Ovary (tissue), 3 donors: ENCODE data around the gene MMD.

ENCODE experiments used
- POLR2A ChIP-seq: fragments of 450-650 bp; IDR thresholded peaks from one replicate; pipeline ENCODE4 v1.6.1; 2017; ENCODE audit warnings: antibody characterized with exemption, mild to moderate bottlenecking, moderate library complexity
- TF ChIP-seq, protein P1 (sequence below), 3 donors: fragments of 450-650 bp in 2 of 3; fragments of 200-600 bp in 1 of 3; IDR thresholded peaks; one replicate each; pipeline versions ENCODE4 v1.5.1 to v1.8.0; 2016 to 2022; ENCODE audit warnings: antibody characterized with exemption in 3 of 3, mild to moderate bottlenecking in 1 of 3
- donor health status: DM: no; HTN: no; CAD: no.

DNA sequence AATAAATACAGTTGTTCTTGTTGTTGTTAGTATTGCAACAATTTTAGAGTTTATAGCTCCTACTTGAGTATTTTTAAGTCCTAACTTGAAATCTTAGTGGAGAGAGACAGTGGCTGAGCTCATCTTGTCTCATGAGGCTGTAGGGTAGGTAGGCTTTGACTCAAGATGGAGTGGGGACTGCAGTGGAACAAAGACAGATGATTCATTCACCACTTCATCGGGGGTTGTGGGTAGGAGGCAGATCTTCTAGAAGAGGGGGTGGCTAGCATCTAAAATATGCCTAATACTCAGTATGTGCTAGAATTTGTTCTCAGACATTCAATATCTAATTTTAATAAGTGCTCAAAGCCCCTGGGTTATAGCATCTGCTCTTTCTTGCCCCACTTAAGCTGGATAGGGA lies 13.1 kb upstream of the MMD start:
- TF ChIP-seq, protein P1, sequence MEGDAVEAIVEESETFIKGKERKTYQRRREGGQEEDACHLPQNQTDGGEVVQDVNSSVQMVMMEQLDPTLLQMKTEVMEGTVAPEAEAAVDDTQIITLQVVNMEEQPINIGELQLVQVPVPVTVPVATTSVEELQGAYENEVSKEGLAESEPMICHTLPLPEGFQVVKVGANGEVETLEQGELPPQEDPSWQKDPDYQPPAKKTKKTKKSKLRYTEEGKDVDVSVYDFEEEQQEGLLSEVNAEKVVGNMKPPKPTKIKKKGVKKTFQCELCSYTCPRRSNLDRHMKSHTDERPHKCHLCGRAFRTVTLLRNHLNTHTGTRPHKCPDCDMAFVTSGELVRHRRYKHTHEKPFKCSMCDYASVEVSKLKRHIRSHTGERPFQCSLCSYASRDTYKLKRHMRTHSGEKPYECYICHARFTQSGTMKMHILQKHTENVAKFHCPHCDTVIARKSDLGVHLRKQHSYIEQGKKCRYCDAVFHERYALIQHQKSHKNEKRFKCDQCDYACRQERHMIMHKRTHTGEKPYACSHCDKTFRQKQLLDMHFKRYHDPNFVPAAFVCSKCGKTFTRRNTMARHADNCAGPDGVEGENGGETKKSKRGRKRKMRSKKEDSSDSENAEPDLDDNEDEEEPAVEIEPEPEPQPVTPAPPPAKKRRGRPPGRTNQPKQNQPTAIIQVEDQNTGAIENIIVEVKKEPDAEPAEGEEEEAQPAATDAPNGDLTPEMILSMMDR (IDR thresholded peaks at IDR 0.05), result no peak
- TF ChIP-seq POLR2A, result no peak
